H9 (cell line): ENCODE measurements around the gene TMC4. TPM values are rescaled to one million over a fixed set of nuclear protein-coding genes. Genes with fewer than 3 reads are reported as not detected.

Experiments used
- DNase-seq: peaks from one replicate; pipeline ENCODE4 v3.0.0-alpha.2; 2017
- H2AFZ ChIP-seq: one replicate; pipeline ENCODE4 v1.6.1; 2013; ENCODE audit warnings: mild to moderate bottlenecking, low read length, control low read depth, moderate library complexity
- H2AK5ac ChIP-seq: 2 replicates; pipeline ENCODE4 v1.6.1; 2013; ENCODE audit warnings: low read length, control low read depth, mixed read lengths; ENCODE audit not compliant: insufficient read length
- H2BK120ac ChIP-seq: one replicate; pipeline ENCODE4 v1.6.1; 2013; ENCODE audit warnings: low read depth, mild to moderate bottlenecking, low read length, control low read depth, inconsistent platforms; ENCODE audit not compliant: poor library complexity, severe bottlenecking
- H2BK12ac ChIP-seq: 2 replicates; pipeline ENCODE4 v1.6.1; 2013; ENCODE audit warnings: low read length, control low read depth, mixed read lengths, low read depth; ENCODE audit not compliant: insufficient read length
- H2BK15ac ChIP-seq: 2 replicates; pipeline ENCODE4 v1.6.1; 2013; ENCODE audit warnings: low read depth, low read length, control low read depth
- H2BK20ac ChIP-seq: one replicate; pipeline ENCODE4 v1.6.1; 2013; ENCODE audit warnings: low read depth, mild to moderate bottlenecking, low read length, control low read depth, inconsistent platforms; ENCODE audit not compliant: poor library complexity, severe bottlenecking
- H2BK5ac ChIP-seq: 2 replicates; pipeline ENCODE4 v1.6.1; 2013; ENCODE audit warnings: low read length, control low read depth, mixed read lengths; ENCODE audit not compliant: insufficient read length
- H3K14ac ChIP-seq: 2 replicates; pipeline ENCODE4 v1.6.1; 2013; ENCODE audit warnings: low read length, control low read depth; ENCODE audit not compliant: insufficient read depth
- H3K18ac ChIP-seq: 2 replicates; pipeline ENCODE4 v1.6.1; 2013; ENCODE audit warnings: low read depth, mild to moderate bottlenecking, mixed read lengths, low read length, control low read depth; ENCODE audit not compliant: insufficient read length
- H3K23ac ChIP-seq: 2 replicates; pipeline ENCODE4 v1.6.1; 2013; ENCODE audit warnings: low read length, control low read depth, mixed read lengths, low read depth; ENCODE audit not compliant: insufficient read length
- H3K23me2 ChIP-seq: 2 replicates; pipeline ENCODE4 v1.6.1; 2013; ENCODE audit warnings: low read depth, mild to moderate bottlenecking, mixed read lengths, low read length, control low read depth; ENCODE audit not compliant: insufficient read length, poor library complexity, severe bottlenecking
- H3K27ac ChIP-seq: 2 replicates; pipeline ENCODE4 v1.5.1; 2013; ENCODE audit warnings: low read length, control low read depth, mixed read lengths, low read depth; ENCODE audit not compliant: insufficient read length
- H3K27me3 ChIP-seq: 2 replicates; pipeline ENCODE4 v1.6.1; 2013; ENCODE audit warnings: low read length, control low read depth, inconsistent platforms; ENCODE audit not compliant: insufficient read depth
- H3K4ac ChIP-seq: 2 replicates; pipeline ENCODE4 v1.6.1; 2013; ENCODE audit warnings: low read depth, mild to moderate bottlenecking, control low read depth, inconsistent platforms, low read length, moderate library complexity
- H3K4me1 ChIP-seq: 2 replicates; pipeline ENCODE4 v1.6.1; 2013; ENCODE audit warnings: low read length, control low read depth, inconsistent platforms; ENCODE audit not compliant: insufficient read depth
- H3K4me2 ChIP-seq: 2 replicates; pipeline ENCODE4 v1.6.1; 2013; ENCODE audit warnings: low read length, control low read depth, mixed read lengths; ENCODE audit not compliant: insufficient read length, insufficient read depth
- H3K56ac ChIP-seq: 2 replicates; pipeline ENCODE4 v1.6.1; 2013; ENCODE audit warnings: low read depth, mild to moderate bottlenecking, mixed read lengths, low read length, control low read depth; ENCODE audit not compliant: insufficient read length
- H3K79me1 ChIP-seq: 2 replicates; pipeline ENCODE4 v1.6.1; 2013; ENCODE audit warnings: low read depth, mild to moderate bottlenecking, moderate library complexity, low read length, control low read depth, inconsistent platforms; ENCODE audit not compliant: insufficient read depth, poor library complexity, severe bottlenecking
- H3K79me2 ChIP-seq: 2 replicates; pipeline ENCODE4 v1.6.1; 2013; ENCODE audit warnings: low read length, control low read depth, inconsistent platforms; ENCODE audit not compliant: insufficient read depth
- H3K9ac ChIP-seq: 2 replicates; pipeline ENCODE4 v1.6.1; 2013; ENCODE audit warnings: low read length, control low read depth, mixed read lengths; ENCODE audit not compliant: insufficient read length; ENCODE audit errors: extremely low read depth
- H3K9me3 ChIP-seq: one replicate; pipeline ENCODE4 v1.6.1; 2013; ENCODE audit warnings: low read depth, low read length, inconsistent platforms; ENCODE audit not compliant: control insufficient read depth
- H3T11ph ChIP-seq: one replicate; pipeline ENCODE4 v1.6.1; 2013; ENCODE audit warnings: mild to moderate bottlenecking, low read length, control low read depth, inconsistent platforms
- H4K20me1 ChIP-seq: one replicate; pipeline ENCODE4 v1.6.1; 2013; ENCODE audit not compliant: control insufficient read depth, insufficient read length, insufficient read depth
- H4K5ac ChIP-seq: 2 replicates; pipeline ENCODE4 v1.6.1; 2013; ENCODE audit warnings: low read depth, mild to moderate bottlenecking, mixed read lengths, low read length, control low read depth; ENCODE audit not compliant: insufficient read length
- H4K8ac ChIP-seq: replicated peaks from 2 replicates; pipeline ENCODE4 v1.6.1; 2013; ENCODE audit warnings: low read length, control low read depth, mixed read lengths, low read depth; ENCODE audit not compliant: insufficient read length
- H4K91ac ChIP-seq: 2 replicates; pipeline ENCODE4 v1.6.1; 2013; ENCODE audit warnings: low read depth, mild to moderate bottlenecking, moderate library complexity, mixed read lengths, low read length, control low read depth; ENCODE audit not compliant: insufficient read length
- H3K27ac Mint-ChIP-seq, 3 experiments: 2 replicates in 2 of 3; 3 replicates in 1 of 3; pipeline ENCODE4 v1.8.0; 2020 to 2021; ENCODE audit warnings: mixed read lengths in 3 of 3, mild to moderate bottlenecking in 1 of 3, moderate library complexity in 1 of 3
- H3K27me3 Mint-ChIP-seq: 2 replicates; pipeline ENCODE4 v1.8.0; 2021; ENCODE audit warnings: low read depth, mild to moderate bottlenecking, moderate library complexity, mixed read lengths
- H3K36me3 Mint-ChIP-seq, 3 experiments: 2 replicates in 2 of 3; 3 replicates in 1 of 3; pipeline ENCODE4 v1.8.0; 2020 to 2021; ENCODE audit warnings: low read depth in 3 of 3, mixed read lengths in 3 of 3; ENCODE audit not compliant: insufficient read depth in 1 of 3
- H3K4me1 Mint-ChIP-seq, 2 experiments: 2 replicates each; pipeline ENCODE4 v1.8.0; 2020; ENCODE audit warnings: mixed read lengths in 2 of 2
- H3K4me3 Mint-ChIP-seq, 2 experiments: 2 replicates in 1 of 2; 3 replicates in 1 of 2; pipeline ENCODE4 v1.8.0; 2020 to 2021; ENCODE audit warnings: mild to moderate bottlenecking in 2 of 2, mixed read lengths in 2 of 2, moderate library complexity in 1 of 2
- H3K9me3 Mint-ChIP-seq, 2 experiments: 2 replicates in 1 of 2; 3 replicates in 1 of 2; pipeline ENCODE4 v1.8.0; 2020; ENCODE audit warnings: mild to moderate bottlenecking in 2 of 2, mixed read lengths in 2 of 2, moderate library complexity in 1 of 2
- CTCF ChIP-seq: fragments of 200-600 bp; sonication (generic); conservative IDR thresholded peaks from 3 replicates; pipeline ENCODE4 v1.8.0; 2021; ENCODE audit warnings: antibody characterized with exemption, mild to moderate bottlenecking
- WGBS: extraction: QIAGEN DNeasy Blood & Tissue Kit; methylation state at CpG from one replicate; pipeline ENCODE4 v1.1.7; 2013; ENCODE audit warnings: missing lambda C conversion rate, low lambda C conversion rate, mixed read lengths; ENCODE audit not compliant: insufficient read length; ENCODE audit errors: extremely low coverage; 5-methylcytosine and 5-hydroxymethylcytosine counted together
- total RNA-seq: library from RNA; stranded (reverse); gene quantifications from 2 replicates; pipeline ENCODE4 v1.2.1, GENCODE V29; 2021

The TMC4 gene
- total RNA-seq, 1 experiment from 2014 or later: 12.2 TPM

GRCh38 chr19:54190503-54191010 is 17.6 kb upstream of the TMC4 start:
- Histone ChIP-seq H2BK5ac (peak overlapping the region; percentile 42), H3K4me1 (peaks cover 3% of the 10 kb centered on the region; the same call in 1 of the 2 replicates), H3K18ac (peak overlapping the region; percentile 94), H3K56ac (no peak overlapping the region), H2AFZ (no peak overlapping the region), H2BK12ac (no peak overlapping the region), H2BK15ac (no peak overlapping the region), H3K27ac (peak overlapping the region; percentile 80), H3K9me3 (no peaks in the 10 kb centered on the region), H3K79me1 (no peaks in the 10 kb centered on the region), H2AK5ac (no peak overlapping the region), H3K23ac (no peak overlapping the region), H4K8ac (no peak overlapping the region), H2BK20ac (no peak overlapping the region), H3T11ph (no peak overlapping the region), H3K27me3 (no peaks in the 10 kb centered on the region), H3K4ac (no peak overlapping the region), H4K20me1 (peaks cover 3% of the 10 kb centered on the region), H3K9ac (peak overlapping the region; percentile 82), H3K14ac (peak overlapping the region; percentile 94), H3K4me2 (peak overlapping the region; percentile 89), H2BK120ac (no peak overlapping the region), H3K79me2 (no peaks in the 10 kb centered on the region), H4K5ac (peak overlapping the region; percentile 36), H4K91ac (no peak overlapping the region), H3K23me2 (peaks cover 11% of the 10 kb centered on the region)
- peaks cover 29 to 56% (median 55%) of the 10 kb centered on the region in 3 experiments for H3K36me3 Mint-ChIP-seq
- H3K27ac Mint-ChIP-seq: peak overlapping the region; percentile 100
- TF ChIP-seq CTCF: no peak
- peaks cover 13 to 29% of the 10 kb centered on the region in 2 experiments for H3K4me1 Mint-ChIP-seq
- WGBS: no CpG with 5 or more reads among the region's 56 CpGs
- peak; percentile 98 for DNase-seq
- H3K27me3 Mint-ChIP-seq: no peaks in the 10 kb centered on the region
- no peaks in the 10 kb centered on the region for H3K9me3 Mint-ChIP-seq
- H3K4me3 Mint-ChIP-seq: peak overlapping the region; percentile 87 to 93
